ENCODE results near the gene ATP10A. TPM values are rescaled to one million over a fixed set of nuclear protein-coding genes. Genes with fewer than 3 reads are reported as not detected.

The ATP10A gene
- total RNA-seq, 3 donors from 2014 or later, result 2.4 to 4.5 (median 2.7) TPM

- H3K36me3 ChIP-seq (ENCODE audit: low read depth), result no peaks in the 10 kb centered on the region
- ATAC-seq, result no peak
- H3K9me3 ChIP-seq, result peaks cover 9% of the 10 kb centered on the region
- no peak for TF ChIP-seq CTCF (IDR thresholded peaks at IDR 0.05)
- no peak overlapping the region for H3K4me3 ChIP-seq
- intact Hi-C loops (cut with DNase I, micrococcal nuclease), result no loop called here
- no peaks in the 10 kb centered on the region for H3K4me1 ChIP-seq (ENCODE audit: low read depth)
- DNase-seq, result no peak
Measured at GRCh38 chr15:25655207-25655948, 207.7 kb downstream of the ATP10A start.

- Histone ChIP-seq H3K4me3 (no peak overlapping the region), H3K4me1 (ENCODE audit: low read depth) (no peaks in the 10 kb centered on the region), H3K36me3 (ENCODE audit: low read depth) (no peaks in the 10 kb centered on the region), H3K9me3 (peaks cover 9% of the 10 kb centered on the region)
- TF ChIP-seq CTCF (IDR thresholded peaks at IDR 0.05), result no peak
- DNase-seq, result no peak
- ATAC-seq, result no peak
- intact Hi-C loops (cut with DNase I, micrococcal nuclease), result no loop called here
Measured at GRCh38 chr15:25653371-25653770, 209.8 kb downstream of the ATP10A start.

GRCh38 chr15:25652704-25653103, 210.4 kb downstream of the ATP10A start:
- Histone ChIP-seq H3K4me3 (no peak overlapping the region), H3K36me3 (ENCODE audit: low read depth) (no peaks in the 10 kb centered on the region), H3K9me3 (peaks cover 9% of the 10 kb centered on the region), H3K4me1 (ENCODE audit: low read depth) (no peaks in the 10 kb centered on the region)
- TF ChIP-seq CTCF (IDR thresholded peaks at IDR 0.05), result no peak
- intact Hi-C loops (cut with DNase I, micrococcal nuclease), result no loop called here
- DNase-seq, result no peak
- ATAC-seq, result no peak

GRCh38 chr15:25649390-25649789, 213.7 kb downstream of the ATP10A start:
- intact Hi-C loops (cut with DNase I, micrococcal nuclease), result no loop called here
- ATAC-seq (no peak), DNase-seq (no peak)
- no peak for TF ChIP-seq CTCF (IDR thresholded peaks at IDR 0.05)
- no peaks in the 10 kb centered on the region for H3K4me1 ChIP-seq (ENCODE audit: low read depth)
- H3K9me3 ChIP-seq, result peaks cover 17% of the 10 kb centered on the region
- H3K36me3 ChIP-seq (ENCODE audit: low read depth), result no peaks in the 10 kb centered on the region
- H3K4me3 ChIP-seq, result no peak overlapping the region

- Histone ChIP-seq H3K4me3 (no peak overlapping the region), H3K4me1 (ENCODE audit: low read depth) (no peaks in the 10 kb centered on the region), H3K36me3 (ENCODE audit: low read depth) (no peaks in the 10 kb centered on the region), H3K9me3 (peaks cover 31% of the 10 kb centered on the region)
- ATAC-seq, result no peak
- no peak for TF ChIP-seq CTCF (IDR thresholded peaks at IDR 0.05)
- intact Hi-C loops (cut with DNase I, micrococcal nuclease), result no loop called here
- no peak for DNase-seq
Measured at GRCh38 chr15:25643120-25643519, 220.0 kb downstream of the ATP10A start.
